ENCODE results near the gene TIMP4. TPM values are rescaled to one million over a fixed set of nuclear protein-coding genes. Genes with fewer than 3 reads are reported as not detected.
A peak's percentile ranks its signal among the peaks of the same experiment; 100 is the strongest.

Gene TIMP4
- total RNA-seq, result 0.19 and 0.33 TPM in 2 replicates

GRCh38 chr3:12158387-12159226 lies at the start of gene TIMP4:
TSS of gene TIMP4 (minus strand) at chr3:12158912. CDS start at chr3:12158840, 72 bp downstream.
- no peak within 1 kb of the TSS for H3K4me3 Mint-ChIP-seq
- peaks cover 8% of the 10 kb centered on the region for H3K4me1 Mint-ChIP-seq
- no peak within 1 kb of the TSS for H3K27ac Mint-ChIP-seq

DNA sequence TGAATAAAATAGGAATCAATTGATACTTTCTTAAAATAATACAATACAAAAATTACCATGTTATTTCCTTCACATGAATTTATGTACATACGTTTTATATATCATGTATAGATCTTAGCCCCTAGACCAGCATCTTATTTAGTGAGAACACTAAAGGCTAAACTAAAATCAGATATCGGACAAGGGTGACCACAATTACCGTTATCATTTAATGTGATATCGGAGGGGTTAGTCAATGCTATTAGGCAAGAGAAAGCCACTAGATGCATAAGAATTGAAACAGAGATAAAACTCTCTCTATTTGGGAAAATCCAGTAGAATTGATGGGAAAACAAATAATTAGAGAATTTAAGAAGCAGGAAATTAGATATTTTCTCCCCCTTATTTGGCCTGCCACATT lies 46.5 kb upstream of the TIMP4 start:
- Mint-ChIP-seq H3K27me3 (peaks cover 10% of the 10 kb centered on the region), H3K9me3 (no peaks in the 10 kb centered on the region), H3K4me1 (no peaks in the 10 kb centered on the region), H3K4me3 (no peak overlapping the region), H3K27ac (no peak overlapping the region), H3K36me3 (ENCODE audit: low read depth) (no peaks in the 10 kb centered on the region)
- intact Hi-C loops (cut with micrococcal nuclease), result no loop called here
- no peak for DNase-seq

More at GRCh38 chr3:12158387-12159226, at the start of gene TIMP4:
- H3K36me3 Mint-ChIP-seq (ENCODE audit: low read depth), result no peaks in the 10 kb centered on the region
- peaks cover 19% of the 10 kb centered on the region for H3K27me3 Mint-ChIP-seq
- H3K9me3 Mint-ChIP-seq, result no peaks in the 10 kb centered on the region
- no peak for DNase-seq
- intact Hi-C loops (cut with micrococcal nuclease), result no loop called here

DNA sequence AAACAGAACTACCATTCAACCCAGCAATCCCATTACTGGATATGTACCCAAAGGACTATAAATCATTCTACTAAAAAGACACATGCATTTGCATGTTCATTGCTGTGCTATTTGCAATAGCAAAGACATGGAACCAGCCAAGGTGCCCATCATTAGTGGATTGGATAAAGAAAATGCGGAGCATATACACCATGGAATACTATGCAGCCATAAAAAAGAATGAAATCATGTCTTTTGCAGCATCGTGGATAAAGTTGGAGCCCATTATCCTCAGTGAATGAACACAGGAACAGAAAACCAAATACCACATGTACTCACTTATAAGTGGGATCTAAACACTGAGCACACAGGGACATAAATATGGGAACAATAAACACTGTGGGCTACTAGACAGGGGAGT lies 43.1 kb upstream of the TIMP4 start:
- no peak overlapping the region for H3K4me3 Mint-ChIP-seq
- no peaks in the 10 kb centered on the region for H3K36me3 Mint-ChIP-seq (ENCODE audit: low read depth)
- no peak overlapping the region for H3K27ac Mint-ChIP-seq
- peak; percentile 11 for DNase-seq
- intact Hi-C loops (cut with micrococcal nuclease), result no loop called here
- peaks cover 16% of the 10 kb centered on the region for H3K4me1 Mint-ChIP-seq
- H3K9me3 Mint-ChIP-seq, result peaks cover 3% of the 10 kb centered on the region
- H3K27me3 Mint-ChIP-seq, result peaks cover 2% of the 10 kb centered on the region

- DNase-seq, result peak; percentile 34
- Mint-ChIP-seq H3K27me3 (peaks cover 2% of the 10 kb centered on the region), H3K4me1 (peaks cover 41% of the 10 kb centered on the region), H3K36me3 (ENCODE audit: low read depth) (no peaks in the 10 kb centered on the region), H3K9me3 (peaks cover 3% of the 10 kb centered on the region), H3K4me3 (no peak overlapping the region), H3K27ac (no peak overlapping the region)
- intact Hi-C loops (cut with micrococcal nuclease), result loop anchor here (10.0 kb wide), 1 partner anchor 574 kb away; no protein-coding TSS in a partner anchor
These were observed 39.6 kb upstream of the TIMP4 start for GRCh38 chr3:12198301-12198700.

GRCh38 chr3:12197475-12197874 lies 38.8 kb upstream of the TIMP4 start:
- peak; percentile 41 for DNase-seq
- H3K36me3 Mint-ChIP-seq (ENCODE audit: low read depth), result no peaks in the 10 kb centered on the region
- peaks cover 48% of the 10 kb centered on the region for H3K4me1 Mint-ChIP-seq
- intact Hi-C loops (cut with micrococcal nuclease), result loop anchor here (1.0 to 10.0 kb wide), 4 partner anchors 10 to 573 kb away; no protein-coding TSS in a partner anchor
- H3K9me3 Mint-ChIP-seq, result peaks cover 3% of the 10 kb centered on the region
- H3K4me3 Mint-ChIP-seq, result no peak overlapping the region
- H3K27ac Mint-ChIP-seq, result peak overlapping the region; percentile 78
- H3K27me3 Mint-ChIP-seq, result no peaks in the 10 kb centered on the region

DNA sequence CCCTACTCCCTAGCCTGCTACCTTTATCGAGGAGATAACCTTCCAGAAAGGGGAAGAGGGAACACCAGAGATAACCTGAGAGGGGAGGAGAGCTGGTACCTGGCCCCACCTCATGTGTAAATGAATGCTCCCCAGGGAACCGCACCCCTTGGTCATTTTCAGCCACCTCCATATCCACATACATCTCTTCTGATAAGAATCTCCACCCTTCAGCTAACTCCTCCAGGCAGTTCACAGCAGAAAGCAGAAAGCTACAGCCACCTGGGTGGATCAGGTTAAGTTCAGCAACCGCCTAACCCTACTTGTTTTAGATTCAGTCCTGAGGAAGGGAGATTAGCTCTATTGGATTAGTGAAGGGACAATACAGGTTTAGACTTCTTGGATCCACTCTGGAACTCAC lies 38.0 kb upstream of the TIMP4 start:
- Mint-ChIP-seq H3K4me1 (peaks cover 54% of the 10 kb centered on the region), H3K36me3 (ENCODE audit: low read depth) (no peaks in the 10 kb centered on the region), H3K27ac (peak overlapping the region; percentile 78), H3K9me3 (peaks cover 3% of the 10 kb centered on the region), H3K27me3 (no peaks in the 10 kb centered on the region), H3K4me3 (no peak overlapping the region)
- DNase-seq, result peak; percentile 53
- intact Hi-C loops (cut with micrococcal nuclease), result loop anchor here (1.0 to 10.0 kb wide), 4 partner anchors 9 to 572 kb away; no protein-coding TSS in a partner anchor

DNA sequence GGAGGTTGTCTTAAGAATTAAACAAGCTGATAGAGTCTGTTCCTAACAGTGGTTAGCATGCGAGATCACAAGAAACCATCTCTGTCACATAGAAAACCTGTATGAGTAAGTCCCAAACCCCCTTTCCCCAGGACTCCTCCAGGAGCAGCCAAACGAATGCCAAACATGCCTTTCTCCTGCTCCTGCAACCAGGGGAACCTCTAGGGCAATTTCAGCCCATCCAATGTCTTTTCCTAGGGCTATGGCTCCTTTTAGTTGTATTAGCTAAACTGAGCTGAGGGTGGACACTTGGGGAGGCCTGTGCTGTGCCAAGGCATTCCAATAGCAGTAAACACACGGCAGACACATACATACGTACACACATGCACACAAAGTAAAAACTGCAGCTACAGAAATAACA lies 36.5 kb upstream of the TIMP4 start:
- Mint-ChIP-seq H3K9me3 (peaks cover 3% of the 10 kb centered on the region), H3K4me3 (peak overlapping the region; percentile 32), H3K36me3 (ENCODE audit: low read depth) (no peaks in the 10 kb centered on the region), H3K4me1 (peaks cover 69% of the 10 kb centered on the region), H3K27me3 (no peaks in the 10 kb centered on the region), H3K27ac (peak overlapping the region; percentile 93)
- intact Hi-C loops (cut with micrococcal nuclease), result loop anchor here (10.0 kb wide), 1 partner anchor 570 kb away; no protein-coding TSS in a partner anchor
- DNase-seq, result peak; percentile 54

DNA sequence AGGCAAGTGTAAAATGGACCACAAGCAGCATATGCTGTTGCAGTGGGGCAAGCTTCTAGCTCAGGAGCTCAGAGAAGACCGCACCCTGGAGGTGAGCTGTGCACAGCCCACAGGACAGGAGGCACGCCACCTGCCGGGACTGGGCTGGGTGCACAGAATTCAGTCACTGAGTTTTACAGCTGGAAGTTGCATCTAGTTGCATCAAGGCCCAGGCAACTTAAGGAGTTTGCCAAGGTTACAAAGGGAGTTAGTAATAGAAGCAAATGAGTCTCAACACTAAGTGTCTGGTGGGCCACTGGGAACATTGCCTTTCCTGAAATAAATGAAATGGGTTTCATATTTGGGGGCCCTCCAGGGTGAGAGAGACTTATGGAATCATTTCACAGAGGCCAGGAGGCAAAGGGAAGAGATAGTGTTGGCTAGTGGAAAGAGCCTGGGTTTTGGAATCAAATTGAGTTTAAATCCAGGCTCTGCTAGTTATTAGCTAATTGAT lies 36.0 kb upstream of the TIMP4 start:
- intact Hi-C loops (cut with micrococcal nuclease), result loop anchor here (5.0 to 10.0 kb wide), 3 partner anchors 57 to 818 kb away; no protein-coding TSS in a partner anchor
- H3K9me3 Mint-ChIP-seq, result peaks cover 3% of the 10 kb centered on the region
- no peaks in the 10 kb centered on the region for H3K36me3 Mint-ChIP-seq (ENCODE audit: low read depth)
- peak overlapping the region; percentile 93 for H3K27ac Mint-ChIP-seq
- H3K4me3 Mint-ChIP-seq, result peak overlapping the region; percentile 65
- DNase-seq, result peak; percentile 69
- no peaks in the 10 kb centered on the region for H3K27me3 Mint-ChIP-seq
- peaks cover 73% of the 10 kb centered on the region for H3K4me1 Mint-ChIP-seq

DNA sequence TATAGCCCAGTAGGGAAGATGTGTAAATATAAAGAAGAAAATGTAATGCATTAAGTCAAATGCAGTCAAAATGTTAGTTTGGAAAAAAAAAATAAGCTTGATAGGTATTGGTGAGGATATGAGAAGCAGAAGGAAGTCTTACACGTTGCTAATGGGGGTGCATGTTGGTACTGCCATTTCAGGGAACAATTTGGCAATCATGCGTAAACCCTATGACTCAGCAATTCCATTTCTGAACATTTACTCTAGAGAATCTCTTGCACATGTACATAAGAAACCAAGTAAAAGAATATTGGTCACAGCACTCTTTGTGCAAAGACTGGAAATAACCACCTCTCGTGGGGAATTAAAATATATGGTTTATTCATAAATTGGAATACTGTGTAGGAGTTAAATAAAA lies 35.5 kb upstream of the TIMP4 start:
- peak; percentile 64 for DNase-seq

DNA sequence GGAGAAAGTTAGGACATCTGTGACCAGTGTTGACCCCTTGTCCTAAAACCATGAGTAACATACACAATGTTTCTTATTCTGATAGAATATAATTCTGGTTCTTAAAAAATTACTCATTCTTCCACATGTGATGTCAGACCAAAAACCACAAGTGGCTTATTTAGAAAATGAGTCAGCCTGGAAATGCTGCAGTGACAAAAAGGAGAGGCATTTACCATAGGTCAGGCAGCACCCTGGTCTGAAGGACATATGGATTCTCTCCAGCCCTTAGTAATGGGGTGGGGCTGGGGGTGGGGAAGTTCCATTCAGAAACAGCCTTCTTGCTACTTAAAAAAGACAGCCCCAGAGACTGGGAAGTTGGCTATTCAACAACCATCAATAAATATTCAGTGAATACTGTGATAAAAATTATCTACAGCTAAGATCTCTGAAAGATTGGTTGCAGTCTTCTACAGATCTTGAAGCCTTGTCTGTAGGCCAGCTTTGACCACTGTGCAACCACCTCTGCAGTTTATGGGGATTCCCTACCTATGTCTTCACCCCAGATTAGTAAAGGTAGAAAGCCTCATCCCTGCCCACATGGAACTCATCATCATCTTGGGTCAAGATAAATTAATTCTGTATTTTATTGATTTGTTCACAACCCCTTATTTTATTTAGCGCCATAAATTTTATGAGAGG lies 34.9 kb upstream of the TIMP4 start:
- peak overlapping the region; percentile 93 for H3K27ac Mint-ChIP-seq
- intact Hi-C loops (cut with micrococcal nuclease), result loop anchor here (1.0 to 10.0 kb wide), 5 partner anchors 14 to 819 kb away; no protein-coding TSS in a partner anchor
- peak overlapping the region; percentile 65 for H3K4me3 Mint-ChIP-seq
- H3K36me3 Mint-ChIP-seq (ENCODE audit: low read depth), result no peaks in the 10 kb centered on the region
- DNase-seq, result peak; percentile 79
- H3K27me3 Mint-ChIP-seq, result no peaks in the 10 kb centered on the region
- peaks cover 77% of the 10 kb centered on the region for H3K4me1 Mint-ChIP-seq
- H3K9me3 Mint-ChIP-seq, result no peaks in the 10 kb centered on the region

More for the DNA sequence above, 35.5 kb upstream of the TIMP4 start:
- Mint-ChIP-seq H3K4me3 (peak overlapping the region; percentile 65), H3K9me3 (peaks cover 2% of the 10 kb centered on the region), H3K27ac (peak overlapping the region; percentile 93), H3K36me3 (ENCODE audit: low read depth) (no peaks in the 10 kb centered on the region), H3K4me1 (peaks cover 75% of the 10 kb centered on the region), H3K27me3 (no peaks in the 10 kb centered on the region)
- intact Hi-C loops (cut with micrococcal nuclease), result loop anchor here (5.0 to 10.0 kb wide), 3 partner anchors 57 to 818 kb away; no protein-coding TSS in a partner anchor

DNA sequence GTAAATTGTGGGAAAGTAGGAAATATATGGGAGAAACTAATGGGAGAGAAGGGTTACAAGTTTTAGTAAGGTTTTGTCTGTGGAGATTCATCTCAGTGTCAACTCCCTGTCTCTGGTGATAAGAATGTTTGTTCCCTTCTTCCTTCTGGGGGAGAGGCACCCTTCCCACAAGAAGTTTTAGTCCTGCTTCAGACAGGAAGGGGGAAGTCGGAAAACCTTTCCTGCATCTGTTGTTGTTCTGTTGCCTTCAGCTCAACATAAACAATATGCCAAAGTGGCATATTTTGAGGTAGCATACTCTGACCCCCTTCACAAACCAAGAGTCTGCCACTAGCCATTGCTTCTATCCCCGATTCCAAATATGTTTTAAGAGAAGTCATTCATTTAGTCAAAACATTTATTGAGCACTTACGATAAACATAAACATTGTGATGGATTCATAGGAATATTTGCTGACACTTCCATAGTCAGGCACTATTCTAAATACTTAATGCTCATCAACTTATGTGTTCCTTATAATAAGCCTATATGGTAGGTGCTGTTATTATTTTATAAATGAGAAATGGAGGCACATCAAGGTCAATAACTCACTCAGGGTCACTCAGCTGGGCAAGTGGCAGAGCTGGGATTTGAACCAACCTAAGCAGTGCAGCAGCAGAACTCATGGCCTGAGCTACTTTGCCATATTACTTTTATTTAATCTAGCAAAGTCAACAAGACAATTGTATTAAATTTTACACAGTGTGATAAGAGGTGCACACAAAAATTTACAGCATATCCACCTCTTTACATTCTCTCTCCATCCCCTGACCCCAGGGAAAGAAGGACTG lies 34.2 kb upstream of the TIMP4 start:
- H3K36me3 Mint-ChIP-seq (ENCODE audit: low read depth), result no peaks in the 10 kb centered on the region
- peak overlapping the region; percentile 11 for H3K4me3 Mint-ChIP-seq
- peaks cover 79% of the 10 kb centered on the region for H3K4me1 Mint-ChIP-seq
- peak overlapping the region; percentile 93 for H3K27ac Mint-ChIP-seq
- no peak for DNase-seq
- H3K9me3 Mint-ChIP-seq, result no peaks in the 10 kb centered on the region
- intact Hi-C loops (cut with micrococcal nuclease), result loop anchor here (1.0 to 10.0 kb wide), 5 partner anchors 14 to 819 kb away; no protein-coding TSS in a partner anchor
- H3K27me3 Mint-ChIP-seq, result no peaks in the 10 kb centered on the region

DNA sequence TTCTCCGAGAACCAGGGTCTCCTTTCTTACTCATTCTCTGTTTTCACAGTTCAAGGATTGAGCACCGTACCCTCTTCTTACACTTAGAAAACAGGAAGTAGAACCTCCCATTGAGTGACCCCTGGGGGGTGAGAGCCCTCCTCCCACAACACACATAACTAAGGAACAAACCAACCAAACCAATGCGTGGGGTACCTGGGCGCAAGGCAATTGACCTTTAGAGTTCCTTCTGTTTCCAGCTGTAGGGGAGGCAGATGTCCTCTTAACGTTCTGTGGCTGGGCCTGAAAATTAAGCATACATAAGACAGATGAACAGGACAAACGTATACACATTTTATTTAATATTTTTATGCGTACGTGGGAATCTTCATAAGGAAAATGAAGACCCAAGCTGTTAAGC lies 33.5 kb upstream of the TIMP4 start:
- peak overlapping the region; percentile 93 for H3K27ac Mint-ChIP-seq
- peaks cover 81% of the 10 kb centered on the region for H3K4me1 Mint-ChIP-seq

GRCh38 chr3:12191559-12191958 lies 32.8 kb upstream of the TIMP4 start:
- intact Hi-C loops (cut with micrococcal nuclease), result loop anchor here (5.0 to 10.0 kb wide), 3 partner anchors 54 to 821 kb away; no protein-coding TSS in a partner anchor
- peaks cover 2% of the 10 kb centered on the region for H3K36me3 Mint-ChIP-seq (ENCODE audit: low read depth)
- H3K27ac Mint-ChIP-seq, result peak overlapping the region; percentile 35
- DNase-seq, result no peak
- no peaks in the 10 kb centered on the region for H3K27me3 Mint-ChIP-seq
- H3K4me1 Mint-ChIP-seq, result peaks cover 80% of the 10 kb centered on the region
- H3K4me3 Mint-ChIP-seq, result no peak overlapping the region
- no peaks in the 10 kb centered on the region for H3K9me3 Mint-ChIP-seq

More for the DNA sequence above, 33.5 kb upstream of the TIMP4 start:
- H3K4me3 Mint-ChIP-seq, result no peak overlapping the region
- intact Hi-C loops (cut with micrococcal nuclease), result loop anchor here (5.0 to 10.0 kb wide), 3 partner anchors 55 to 820 kb away; no protein-coding TSS in a partner anchor
- peaks cover 2% of the 10 kb centered on the region for H3K36me3 Mint-ChIP-seq (ENCODE audit: low read depth)
- H3K27me3 Mint-ChIP-seq, result no peaks in the 10 kb centered on the region
- no peak for DNase-seq
- no peaks in the 10 kb centered on the region for H3K9me3 Mint-ChIP-seq
